ENCODE measurements around the gene SPACDR. TPM values are rescaled to one million over a fixed set of nuclear protein-coding genes. Genes with fewer than 3 reads are reported as not detected.

Gene SPACDR
- total and polyA plus RNA-seq, 2 donors (not counting 1 experiment from before 2014, with no cell fraction given), result 2.1 to 3.7 TPM

GRCh38 chr7:100510437-100511239 lies 46.6 kb upstream of the SPACDR start:
- intact Hi-C loops (cut with micrococcal nuclease), result no loop called here
- no peak for TF ChIP-seq CTCF (IDR thresholded peaks at IDR 0.05)
- TF ChIP-seq EZH2 (IDR thresholded peaks at IDR 0.05; ENCODE audit: borderline replicate concordance, insufficient read depth, low read depth, low read length, poor library complexity, severe bottlenecking), result no peak
- H3K27ac ChIP-seq (ENCODE audit: low read length in 2 of 2), result no peak overlapping the region
- Mint-ChIP-seq H3K4me3 (no peak overlapping the region), H3K27ac (no peak overlapping the region), H3K9me3 (ENCODE audit: insufficient read depth) (no peaks in the 10 kb centered on the region), H3K4me1 (no peaks in the 10 kb centered on the region), H3K27me3 (peaks cover 18% of the 10 kb centered on the region)
- DNase-seq (no peak), ATAC-seq (ENCODE audit: low read depth) (no peak)
- H3K36me3 ChIP-seq (replicated peaks in 1 of 2; ENCODE audit: control extremely low read depth in 1 of 2, control insufficient read depth in 1 of 2, extremely low read depth in 1 of 2, insufficient read depth in 2 of 2, low read length in 1 of 2), result no peaks in the 10 kb centered on the region
- 93% methylated on average over 7 of the region's 9 CpGs for WGBS (ENCODE audit: insufficient coverage)
- H3K27me3 ChIP-seq (replicated peaks in 1 of 4; ENCODE audit: control extremely low read depth in 1 of 4, control insufficient read depth in 3 of 4, insufficient read depth in 4 of 4, low read length in 3 of 4), result peaks cover 0 to 4% (median 0%) of the 10 kb centered on the region in 4 experiments
- POLR2A ChIA-PET, result no interaction called here
- no peak overlapping the region for H3K9ac ChIP-seq (ENCODE audit: low read length)
- no peak overlapping the region for H3K4me2 ChIP-seq (replicated peaks; ENCODE audit: low read depth, low read length, poor library complexity, severe bottlenecking)
- no peak overlapping the region for H2AFZ ChIP-seq (ENCODE audit: insufficient read depth, low read depth, low read length, poor library complexity, severe bottlenecking)
- H3K9me3 ChIP-seq (ENCODE audit: control extremely low read depth in 1 of 3, control insufficient read depth in 2 of 3, insufficient read depth in 1 of 3, low read length in 2 of 3), result peaks cover 0 to 3% (median 0%) of the 10 kb centered on the region in 3 donors
- no peak overlapping the region for H3K4me3 ChIP-seq (ENCODE audit: control extremely low read depth in 1 of 5, extremely low read depth in 1 of 5, insufficient read depth in 1 of 5, low read depth in 2 of 5, low read length in 4 of 5)
- CTCF ChIA-PET, result interaction anchor here (0.7 kb wide), 1 partner anchor 31 kb away, joined by 3 read pairs; no protein-coding TSS in a partner anchor
- no peaks in the 10 kb centered on the region for H3K79me2 ChIP-seq (ENCODE audit: control insufficient read depth, insufficient read depth, low read length)
- peaks cover 0 to 2% of the 10 kb centered on the region in 2 donors for H3K4me1 ChIP-seq (ENCODE audit: control insufficient read depth in 2 of 2, insufficient read depth in 2 of 2, low read length in 2 of 2)
- H4K20me1 ChIP-seq (ENCODE audit: control insufficient read depth, insufficient read depth, low read length, poor library complexity, severe bottlenecking), result no peaks in the 10 kb centered on the region

- peaks cover 0 to 3% (median 0%) of the 10 kb centered on the region in 3 donors for H3K9me3 ChIP-seq (ENCODE audit: control extremely low read depth in 1 of 3, control insufficient read depth in 2 of 3, insufficient read depth in 1 of 3, low read length in 2 of 3)
- CTCF ChIA-PET, result no interaction called here
- H3K27me3 ChIP-seq (replicated peaks in 1 of 4; ENCODE audit: control extremely low read depth in 1 of 4, control insufficient read depth in 3 of 4, insufficient read depth in 4 of 4, low read length in 3 of 4), result peaks cover 0 to 4% (median 0%) of the 10 kb centered on the region in 4 experiments
- Mint-ChIP-seq H3K27ac (no peak overlapping the region), H3K27me3 (peaks cover 18% of the 10 kb centered on the region), H3K4me3 (no peak overlapping the region), H3K9me3 (ENCODE audit: insufficient read depth) (no peaks in the 10 kb centered on the region), H3K4me1 (no peaks in the 10 kb centered on the region)
- no peak overlapping the region for H3K9ac ChIP-seq (ENCODE audit: low read length)
- no peak overlapping the region for H3K27ac ChIP-seq (ENCODE audit: low read length in 2 of 2)
- H3K4me2 ChIP-seq (replicated peaks; ENCODE audit: low read depth, low read length, poor library complexity, severe bottlenecking), result no peak overlapping the region
- no peak for DNase-seq
- POLR2A ChIA-PET, result no interaction called here
- TF ChIP-seq CTCF (IDR thresholded peaks at IDR 0.05) (no peak), EZH2 (IDR thresholded peaks at IDR 0.05; ENCODE audit: borderline replicate concordance, insufficient read depth, low read depth, low read length, poor library complexity, severe bottlenecking) (no peak)
- no peaks in the 10 kb centered on the region for H3K79me2 ChIP-seq (ENCODE audit: control insufficient read depth, insufficient read depth, low read length)
- no peak overlapping the region for H3K4me3 ChIP-seq (ENCODE audit: control extremely low read depth in 1 of 5, extremely low read depth in 1 of 5, insufficient read depth in 1 of 5, low read depth in 2 of 5, low read length in 4 of 5)
- intact Hi-C loops (cut with micrococcal nuclease), result no loop called here
- H3K4me1 ChIP-seq (ENCODE audit: control insufficient read depth in 2 of 2, insufficient read depth in 2 of 2, low read length in 2 of 2), result no peaks in the 10 kb centered on the region
- ATAC-seq (ENCODE audit: low read depth), result no peak
- 98% methylated on average over 9 of the region's 15 CpGs for WGBS (ENCODE audit: insufficient coverage)
- no peak overlapping the region for H2AFZ ChIP-seq (ENCODE audit: insufficient read depth, low read depth, low read length, poor library complexity, severe bottlenecking)
- no peaks in the 10 kb centered on the region for H4K20me1 ChIP-seq (ENCODE audit: control insufficient read depth, insufficient read depth, low read length, poor library complexity, severe bottlenecking)
- H3K36me3 ChIP-seq (replicated peaks in 1 of 2; ENCODE audit: control extremely low read depth in 1 of 2, control insufficient read depth in 1 of 2, extremely low read depth in 1 of 2, insufficient read depth in 2 of 2, low read length in 1 of 2), result no peaks in the 10 kb centered on the region
Observed at GRCh38 chr7:100509231-100509630, 45.2 kb upstream of the SPACDR start.
